ENCODE measurements around the gene IL17RE. TPM values are rescaled to one million over a fixed set of nuclear protein-coding genes. Genes with fewer than 3 reads are reported as not detected.
A peak's percentile ranks its signal among the peaks of the same experiment; 100 is the strongest.

IL17RE gene
- total RNA-seq, 2 donors from 2014 or later, result 1.2 to 1.6 TPM

GRCh38 chr3:9940746-9941145 is 38.1 kb downstream of the IL17RE start:
- no peak for DNase-seq
- H3K27me3 Mint-ChIP-seq (ENCODE audit: insufficient read depth), result no peaks in the 10 kb centered on the region
- peaks cover 47% of the 10 kb centered on the region for H3K36me3 Mint-ChIP-seq (ENCODE audit: low read depth)
- H3K27ac ChIP-seq (ENCODE audit: low read depth, low read length), result no peak overlapping the region
- H3K4me1 Mint-ChIP-seq, result no peaks in the 10 kb centered on the region
- H3K36me3 ChIP-seq (ENCODE audit: control insufficient read depth, insufficient read depth, low read length), result peaks cover 31% of the 10 kb centered on the region
- H3K9ac ChIP-seq (ENCODE audit: extremely low read depth, low read length, poor library complexity, severe bottlenecking), result no peak overlapping the region
- 92 to 100% methylated on average over 6 to 10 of the region's 10 CpGs for WGBS, 2 experiments (ENCODE audit: insufficient coverage in 1 of 2, insufficient read length in 1 of 2)
- no peak overlapping the region for H3K27ac Mint-ChIP-seq
- TF ChIP-seq CTCF (conservative IDR thresholded peaks at IDR 0.05), result no peak
- H3K9me3 Mint-ChIP-seq, result peaks cover 4% of the 10 kb centered on the region
- no peak overlapping the region for H3K4me3 Mint-ChIP-seq
- no peaks in the 10 kb centered on the region for H3K4me1 ChIP-seq (ENCODE audit: control insufficient read depth, insufficient read depth, low read length)
- H3K27me3 ChIP-seq (ENCODE audit: control insufficient read depth, insufficient read depth, low read length, poor library complexity, severe bottlenecking), result no peaks in the 10 kb centered on the region
- no peaks in the 10 kb centered on the region for H3K9me3 ChIP-seq (ENCODE audit: control insufficient read depth, low read length)
- no peak overlapping the region for H3K4me3 ChIP-seq (ENCODE audit: low read length)

- Histone ChIP-seq H3K9ac (ENCODE audit: extremely low read depth, low read length, poor library complexity, severe bottlenecking) (no peak overlapping the region), H3K27me3 (ENCODE audit: control insufficient read depth, insufficient read depth, low read length, poor library complexity, severe bottlenecking) (no peaks in the 10 kb centered on the region), H3K9me3 (ENCODE audit: control insufficient read depth, low read length) (no peaks in the 10 kb centered on the region), H3K27ac (ENCODE audit: low read depth, low read length) (no peak overlapping the region), H3K36me3 (ENCODE audit: control insufficient read depth, insufficient read depth, low read length) (peaks cover 19% of the 10 kb centered on the region), H3K4me3 (ENCODE audit: low read length) (no peak overlapping the region), H3K4me1 (ENCODE audit: control insufficient read depth, insufficient read depth, low read length) (no peaks in the 10 kb centered on the region)
- WGBS, 2 experiments (ENCODE audit: insufficient coverage in 1 of 2, insufficient read length in 1 of 2), result 91 to 95% methylated on average over 2 to 3 of the region's 4 CpGs
- Mint-ChIP-seq H3K4me1 (no peaks in the 10 kb centered on the region), H3K9me3 (peaks cover 4% of the 10 kb centered on the region), H3K4me3 (no peak overlapping the region), H3K27me3 (ENCODE audit: insufficient read depth) (peaks cover under 1% of the 10 kb centered on the region), H3K27ac (no peak overlapping the region), H3K36me3 (ENCODE audit: low read depth) (peaks cover 40% of the 10 kb centered on the region)
- no peak for TF ChIP-seq CTCF (conservative IDR thresholded peaks at IDR 0.05)
- no peak for DNase-seq
These were observed 39.5 kb downstream of the IL17RE start for GRCh38 chr3:9942164-9942563.

- no peak overlapping the region for H3K4me3 Mint-ChIP-seq
- no peaks in the 10 kb centered on the region for H3K9me3 ChIP-seq (ENCODE audit: control insufficient read depth, low read length)
These were observed 40.5 kb downstream of the IL17RE start for GRCh38 chr3:9942934-9943690.

More at GRCh38 chr3:9942934-9943690, 40.5 kb downstream of the IL17RE start:
- Histone ChIP-seq H3K4me1 (ENCODE audit: control insufficient read depth, insufficient read depth, low read length) (no peaks in the 10 kb centered on the region), H3K27me3 (ENCODE audit: control insufficient read depth, insufficient read depth, low read length, poor library complexity, severe bottlenecking) (no peaks in the 10 kb centered on the region), H3K4me3 (ENCODE audit: low read length) (no peak overlapping the region), H3K36me3 (ENCODE audit: control insufficient read depth, insufficient read depth, low read length) (peaks cover 9% of the 10 kb centered on the region), H3K27ac (ENCODE audit: low read depth, low read length) (no peak overlapping the region), H3K9ac (ENCODE audit: extremely low read depth, low read length, poor library complexity, severe bottlenecking) (no peak overlapping the region)
- Mint-ChIP-seq H3K27me3 (ENCODE audit: insufficient read depth) (peaks cover 7% of the 10 kb centered on the region), H3K4me1 (no peaks in the 10 kb centered on the region), H3K27ac (peak overlapping the region; percentile 36), H3K36me3 (ENCODE audit: low read depth) (peaks cover 34% of the 10 kb centered on the region), H3K9me3 (peaks cover 4% of the 10 kb centered on the region)
- 83 to 86% methylated on average over 1 to 11 of the region's 11 CpGs for WGBS, 2 experiments (ENCODE audit: insufficient coverage in 1 of 2, insufficient read length in 1 of 2)
- peak; percentile 18 for TF ChIP-seq CTCF (conservative IDR thresholded peaks at IDR 0.05)
- DNase-seq, result no peak
